HL-60 (cell line): Measurements from ENCODE around the gene LILRB2.
"Not testable (repeated sequence)": the region's sequence is repeated elsewhere in the genome, so short reads cannot be mapped to it uniquely, and the experiment has no call there.

Source experiments
- POLR2AphosphoS5 ChIP-seq: IDR thresholded peaks from 2 replicates; pipeline ENCODE4 v1.6.1; 2012; ENCODE audit warnings: low read depth
- TF ChIP-seq, protein P1 (sequence below): IDR thresholded peaks from one replicate; pipeline ENCODE4 v1.5.1; 2011; ENCODE audit warnings: low read length, control low read depth, inconsistent platforms; ENCODE audit not compliant: insufficient read depth
- TF ChIP-seq, protein P2 (sequence below): IDR thresholded peaks from 2 replicates; pipeline ENCODE4 v1.6.1; 2012; ENCODE audit warnings: low read depth; ENCODE audit not compliant: insufficient replicate concordance

DNA sequence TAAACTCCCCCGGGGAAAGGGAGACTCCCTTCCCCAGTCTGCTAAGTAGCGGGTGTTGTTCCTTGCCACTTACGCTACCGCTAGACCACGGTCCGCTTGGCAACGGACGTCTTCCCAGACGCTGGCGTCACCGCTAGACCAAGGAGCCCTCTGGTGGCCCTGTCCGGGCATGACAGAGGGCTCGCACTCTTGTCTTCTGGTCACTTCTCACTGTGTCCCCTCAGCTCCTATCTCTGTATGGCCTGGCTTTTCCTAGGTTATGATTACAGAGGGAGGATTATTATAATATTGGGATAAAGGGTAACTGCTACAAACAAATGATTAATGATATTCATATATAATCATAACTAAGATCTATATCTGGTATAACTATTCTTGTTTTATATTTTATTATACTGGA lies 42.0 kb upstream of the LILRB2 start:
- TF ChIP-seq, protein P1, sequence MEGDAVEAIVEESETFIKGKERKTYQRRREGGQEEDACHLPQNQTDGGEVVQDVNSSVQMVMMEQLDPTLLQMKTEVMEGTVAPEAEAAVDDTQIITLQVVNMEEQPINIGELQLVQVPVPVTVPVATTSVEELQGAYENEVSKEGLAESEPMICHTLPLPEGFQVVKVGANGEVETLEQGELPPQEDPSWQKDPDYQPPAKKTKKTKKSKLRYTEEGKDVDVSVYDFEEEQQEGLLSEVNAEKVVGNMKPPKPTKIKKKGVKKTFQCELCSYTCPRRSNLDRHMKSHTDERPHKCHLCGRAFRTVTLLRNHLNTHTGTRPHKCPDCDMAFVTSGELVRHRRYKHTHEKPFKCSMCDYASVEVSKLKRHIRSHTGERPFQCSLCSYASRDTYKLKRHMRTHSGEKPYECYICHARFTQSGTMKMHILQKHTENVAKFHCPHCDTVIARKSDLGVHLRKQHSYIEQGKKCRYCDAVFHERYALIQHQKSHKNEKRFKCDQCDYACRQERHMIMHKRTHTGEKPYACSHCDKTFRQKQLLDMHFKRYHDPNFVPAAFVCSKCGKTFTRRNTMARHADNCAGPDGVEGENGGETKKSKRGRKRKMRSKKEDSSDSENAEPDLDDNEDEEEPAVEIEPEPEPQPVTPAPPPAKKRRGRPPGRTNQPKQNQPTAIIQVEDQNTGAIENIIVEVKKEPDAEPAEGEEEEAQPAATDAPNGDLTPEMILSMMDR = not testable (repeated sequence)
- TF ChIP-seq, protein P2, sequence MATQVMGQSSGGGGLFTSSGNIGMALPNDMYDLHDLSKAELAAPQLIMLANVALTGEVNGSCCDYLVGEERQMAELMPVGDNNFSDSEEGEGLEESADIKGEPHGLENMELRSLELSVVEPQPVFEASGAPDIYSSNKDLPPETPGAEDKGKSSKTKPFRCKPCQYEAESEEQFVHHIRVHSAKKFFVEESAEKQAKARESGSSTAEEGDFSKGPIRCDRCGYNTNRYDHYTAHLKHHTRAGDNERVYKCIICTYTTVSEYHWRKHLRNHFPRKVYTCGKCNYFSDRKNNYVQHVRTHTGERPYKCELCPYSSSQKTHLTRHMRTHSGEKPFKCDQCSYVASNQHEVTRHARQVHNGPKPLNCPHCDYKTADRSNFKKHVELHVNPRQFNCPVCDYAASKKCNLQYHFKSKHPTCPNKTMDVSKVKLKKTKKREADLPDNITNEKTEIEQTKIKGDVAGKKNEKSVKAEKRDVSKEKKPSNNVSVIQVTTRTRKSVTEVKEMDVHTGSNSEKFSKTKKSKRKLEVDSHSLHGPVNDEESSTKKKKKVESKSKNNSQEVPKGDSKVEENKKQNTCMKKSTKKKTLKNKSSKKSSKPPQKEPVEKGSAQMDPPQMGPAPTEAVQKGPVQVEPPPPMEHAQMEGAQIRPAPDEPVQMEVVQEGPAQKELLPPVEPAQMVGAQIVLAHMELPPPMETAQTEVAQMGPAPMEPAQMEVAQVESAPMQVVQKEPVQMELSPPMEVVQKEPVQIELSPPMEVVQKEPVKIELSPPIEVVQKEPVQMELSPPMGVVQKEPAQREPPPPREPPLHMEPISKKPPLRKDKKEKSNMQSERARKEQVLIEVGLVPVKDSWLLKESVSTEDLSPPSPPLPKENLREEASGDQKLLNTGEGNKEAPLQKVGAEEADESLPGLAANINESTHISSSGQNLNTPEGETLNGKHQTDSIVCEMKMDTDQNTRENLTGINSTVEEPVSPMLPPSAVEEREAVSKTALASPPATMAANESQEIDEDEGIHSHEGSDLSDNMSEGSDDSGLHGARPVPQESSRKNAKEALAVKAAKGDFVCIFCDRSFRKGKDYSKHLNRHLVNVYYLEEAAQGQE = not testable (repeated sequence)
- TF ChIP-seq POLR2AphosphoS5 = not testable (repeated sequence)
